Epidermal melanocyte (primary cell): Measurements from ENCODE around the gene GPR42.

Source experiments
- DNase-seq: peaks from one replicate; pipeline ENCODE4 v3.0.0; 2011; ENCODE audit warnings: low spot score; ENCODE audit not compliant: insufficient read length

GPR42 gene

DNA sequence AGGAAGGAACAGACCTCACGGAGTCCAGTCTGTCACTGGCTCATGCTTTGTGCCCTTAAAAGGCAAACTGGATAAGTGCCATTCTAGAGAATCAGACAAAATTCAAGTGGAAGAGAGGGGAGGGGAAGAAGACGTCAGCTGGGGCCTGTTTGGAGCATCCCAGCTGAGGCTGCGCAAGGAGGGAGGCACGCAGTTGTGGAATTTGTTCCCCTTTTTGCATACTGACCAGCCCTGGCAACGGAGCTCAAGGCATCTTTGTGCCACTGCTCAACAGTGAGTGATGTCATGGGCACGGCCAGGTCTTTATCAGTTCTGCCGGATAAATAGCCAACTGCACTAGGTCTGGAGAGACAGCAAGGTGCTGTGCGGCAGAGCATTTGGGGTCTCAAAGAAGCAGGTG, at the start of gene GPR42:
Gene GPR42 (plus strand): TSS at position 347 of the 400 bp plus-strand sequence. CDS start 292 bp downstream, outside the sequence.
- DNase-seq = no peak

- no peak for DNase-seq
These were observed 49.6 kb upstream of the GPR42 start for GRCh38 chr19:35321291-35321690.

DNA sequence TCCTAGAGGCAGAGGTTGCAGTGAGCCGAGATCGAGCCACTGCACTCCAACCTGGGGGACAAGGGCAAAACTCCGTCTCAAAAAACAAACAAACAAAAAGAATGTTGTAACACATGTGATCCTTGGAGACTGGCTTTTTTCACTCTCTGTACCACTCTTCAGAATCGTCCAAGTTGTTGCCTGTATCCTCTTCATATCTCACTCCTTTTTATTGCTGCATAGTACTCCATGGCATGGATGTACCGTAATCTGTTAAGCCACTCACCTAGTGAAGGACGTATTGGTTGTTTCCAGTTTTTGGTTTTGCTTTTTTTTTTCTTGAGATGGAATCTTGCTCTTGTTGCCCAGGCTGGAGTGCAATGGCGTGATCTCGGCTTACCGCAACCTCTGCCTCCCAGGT, 48.9 kb upstream of the GPR42 start:
- DNase-seq = no peak

GRCh38 chr19:35327642-35328041, 43.2 kb upstream of the GPR42 start:
- no peak for DNase-seq

- DNase-seq = no peak
These were observed 42.0 kb upstream of the GPR42 start, which contains the start of gene CD22 for GRCh38 chr19:35328851-35329285. TSS of gene CD22 (plus strand) at chr19:35329187. CDS start at chr19:35332041, 2,854 bp downstream.

DNA sequence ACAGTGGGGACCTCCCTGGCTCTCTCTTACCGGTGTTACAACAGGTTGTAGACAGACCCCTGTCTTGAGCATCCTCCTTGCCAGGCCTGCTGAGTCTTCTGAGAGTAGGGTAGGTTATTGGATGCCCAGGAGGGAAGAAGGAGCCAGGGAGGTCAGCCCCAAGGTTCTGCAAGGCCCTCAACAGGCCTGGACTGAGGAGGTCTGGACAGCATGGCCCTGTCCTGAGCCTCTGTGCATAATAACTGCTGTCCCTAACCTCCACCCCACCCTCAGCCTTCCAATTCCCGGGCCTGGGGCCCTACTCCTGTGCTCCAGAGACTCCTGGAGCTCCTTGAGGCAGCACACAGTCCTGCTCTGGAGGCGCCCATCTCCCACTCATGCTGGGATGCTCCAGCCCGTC, 41.5 kb upstream of the GPR42 start:
- no peak for DNase-seq

DNA sequence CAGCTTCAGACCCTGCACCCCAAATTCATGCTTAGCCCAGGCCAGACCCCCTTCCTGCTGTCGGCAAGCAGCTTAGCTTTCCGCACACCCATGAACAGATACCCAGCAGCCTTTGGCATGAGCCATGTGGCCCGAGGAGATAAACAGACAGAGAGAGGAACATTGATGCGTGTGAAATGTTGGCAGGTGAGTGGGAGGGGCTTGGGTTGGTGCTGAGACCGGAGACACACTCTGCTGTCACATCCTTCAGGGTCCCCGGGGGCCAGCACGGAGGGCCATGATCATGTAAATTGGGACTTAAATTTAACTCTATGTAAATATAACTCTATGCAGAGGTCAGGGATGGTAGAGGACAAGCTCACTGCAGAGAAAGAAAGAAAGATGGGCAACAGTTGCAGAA, 40.4 kb upstream of the GPR42 start:
- DNase-seq = no peak

DNA sequence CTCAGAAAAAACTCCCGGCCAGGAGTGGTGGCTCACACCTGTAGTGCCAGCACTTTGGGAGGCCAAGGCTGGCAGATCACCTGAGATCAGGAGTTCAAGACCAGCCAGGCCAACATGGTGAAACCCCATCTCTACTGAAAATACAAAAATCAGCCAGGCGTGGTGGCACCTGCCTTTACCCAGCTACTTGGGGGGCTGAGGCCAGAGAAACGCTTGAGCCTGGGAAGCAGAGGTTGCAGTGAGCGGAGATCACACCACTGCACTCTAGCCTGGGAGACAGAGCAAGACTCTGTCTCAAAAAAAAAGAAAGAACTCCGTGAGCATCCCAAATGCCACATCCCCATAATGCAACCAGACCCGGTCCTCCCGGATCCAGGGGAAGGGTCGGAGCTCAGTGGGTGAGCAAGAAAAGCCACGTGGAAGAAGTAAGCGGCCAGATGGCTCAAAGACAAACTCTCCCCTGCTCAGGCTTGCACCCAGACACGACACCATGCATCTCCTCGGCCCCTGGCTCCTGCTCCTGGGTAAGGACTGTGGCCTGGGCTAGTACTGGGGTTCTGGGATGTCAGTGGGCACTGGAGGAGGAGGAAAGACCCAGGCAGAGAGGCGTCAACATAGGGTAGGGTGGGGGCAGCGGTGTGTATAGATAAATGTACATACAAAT, 39.2 kb upstream of the GPR42 start:
- DNase-seq = no peak

DNA sequence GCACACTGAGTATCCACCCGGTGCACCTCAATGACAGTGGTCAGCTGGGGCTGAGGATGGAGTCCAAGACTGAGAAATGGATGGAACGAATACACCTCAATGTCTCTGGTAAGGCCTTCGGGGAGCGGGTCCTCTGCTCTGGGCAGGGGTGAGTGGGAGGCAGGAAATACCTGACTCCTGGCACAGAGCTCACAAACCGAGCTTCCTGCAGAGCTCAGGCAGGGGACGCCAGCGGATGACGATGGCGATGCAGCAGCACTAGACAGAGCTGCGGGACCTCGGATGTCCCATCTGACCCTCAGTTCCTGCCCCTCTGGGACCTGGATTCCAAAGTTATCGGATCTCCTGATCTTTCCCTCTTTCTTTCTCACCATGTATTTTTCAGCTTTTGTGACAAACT, 38.1 kb upstream of the GPR42 start:
- no peak for DNase-seq

- DNase-seq = no peak
These were observed 36.6 kb upstream of the GPR42 start for GRCh38 chr19:35334144-35334753.

- DNase-seq = no peak
These were observed 34.5 kb upstream of the GPR42 start for GRCh38 chr19:35336166-35336955.

GRCh38 chr19:35337097-35337983, 33.5 kb upstream of the GPR42 start:
- DNase-seq = no peak

DNA sequence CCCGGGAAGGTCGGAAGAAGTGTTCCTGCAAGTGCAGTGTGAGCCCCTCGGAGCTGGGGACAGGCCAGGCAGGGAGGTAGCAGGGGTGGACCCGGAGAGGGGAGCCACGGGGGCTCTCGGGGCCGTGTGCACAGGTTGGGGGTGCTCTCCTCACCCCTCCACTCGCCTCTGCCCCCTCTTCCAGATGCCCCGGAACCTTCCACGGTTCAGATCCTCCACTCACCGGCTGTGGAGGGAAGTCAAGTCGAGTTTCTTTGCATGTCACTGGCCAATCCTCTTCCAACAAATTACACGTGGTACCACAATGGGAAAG, 32.9 kb upstream of the GPR42 start:
- no peak for DNase-seq

DNA sequence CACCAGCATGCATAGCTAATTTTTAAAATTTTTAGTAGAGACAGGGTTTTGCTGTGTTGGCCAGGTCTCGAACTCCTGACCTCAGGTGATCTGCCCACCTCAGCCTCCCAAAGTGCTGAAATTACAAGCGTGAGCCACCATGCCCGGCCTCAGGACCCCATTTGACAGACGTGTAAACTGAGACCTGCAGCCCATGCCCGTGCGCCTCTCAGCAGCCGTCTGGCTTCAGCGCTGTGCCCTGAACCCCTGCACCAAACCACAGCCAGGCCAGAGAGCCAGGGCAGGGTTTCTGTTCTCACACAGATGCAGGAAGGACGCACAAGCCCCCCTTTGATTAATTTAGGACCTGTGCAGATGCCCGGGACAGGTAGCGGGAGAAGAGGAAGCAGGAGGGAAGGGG, 30.4 kb upstream of the GPR42 start:
- no peak for DNase-seq

DNA sequence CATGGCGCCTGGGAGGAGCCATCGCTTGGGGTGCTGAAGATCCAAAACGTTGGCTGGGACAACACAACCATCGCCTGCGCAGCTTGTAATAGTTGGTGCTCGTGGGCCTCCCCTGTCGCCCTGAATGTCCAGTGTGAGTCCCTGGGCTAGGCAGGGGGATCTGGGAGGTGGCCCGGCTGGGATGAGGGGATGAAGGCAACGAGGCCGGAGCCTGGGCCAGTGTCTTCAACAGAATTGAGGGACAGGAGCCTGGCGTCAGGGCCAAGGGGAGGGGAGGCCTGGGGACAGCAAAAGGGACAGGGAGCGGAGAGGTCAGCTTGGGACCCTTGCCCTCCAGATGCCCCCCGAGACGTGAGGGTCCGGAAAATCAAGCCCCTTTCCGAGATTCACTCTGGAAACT, 29.9 kb upstream of the GPR42 start:
- DNase-seq = no peak

- DNase-seq = no peak
These were observed 29.2 kb upstream of the GPR42 start for GRCh38 chr19:35341565-35342225.

GRCh38 chr19:35342430-35342829, 28.4 kb upstream of the GPR42 start:
- DNase-seq = no peak

- no peak for DNase-seq
These were observed 26.3 kb upstream of the GPR42 start for GRCh38 chr19:35344511-35345031.

GRCh38 chr19:35345671-35346111, 25.2 kb upstream of the GPR42 start:
- DNase-seq = no peak

DNA sequence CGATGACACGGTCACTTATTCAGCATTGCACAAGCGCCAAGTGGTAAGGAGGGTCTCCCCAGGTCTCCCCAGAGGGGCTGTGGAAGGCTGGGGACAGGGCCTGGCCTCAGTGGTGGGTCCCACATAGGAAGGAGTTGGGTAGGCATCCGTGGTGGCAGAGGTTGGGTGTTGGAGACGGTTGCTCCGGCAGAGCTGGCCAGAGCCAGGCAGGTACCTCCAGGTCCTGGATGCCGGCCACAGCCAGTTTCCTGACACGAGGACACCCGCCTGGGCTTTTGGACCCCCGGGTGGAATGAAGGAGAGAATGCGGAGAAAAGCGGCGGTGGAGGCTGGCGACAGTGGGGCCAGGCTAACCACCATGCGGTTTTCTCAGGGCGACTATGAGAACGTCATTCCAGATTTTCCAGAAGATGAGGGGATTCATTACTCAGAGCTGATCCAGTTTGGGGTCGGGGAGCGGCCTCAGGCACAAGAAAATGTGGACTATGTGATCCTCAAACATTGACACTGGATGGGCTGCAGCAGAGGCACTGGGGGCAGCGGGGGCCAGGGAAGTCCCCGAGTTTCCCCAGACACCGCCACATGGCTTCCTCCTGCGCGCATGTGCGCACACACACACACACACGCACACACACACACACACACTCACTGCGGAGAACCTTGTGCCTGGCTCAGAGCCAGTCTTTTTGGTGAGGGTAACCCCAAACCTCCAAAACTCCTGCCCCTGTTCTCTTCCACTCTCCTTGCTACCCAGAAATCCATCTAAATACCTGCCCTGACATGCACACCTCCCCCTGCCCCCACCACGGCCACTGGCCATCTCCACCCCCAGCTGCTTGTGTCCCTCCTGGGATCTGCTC, 24.4 kb upstream of the GPR42 start:
- DNase-seq = no peak
